Large intestine (tissue), 12 donors: ENCODE data around the gene SPHK1. TPM values are rescaled to one million over a fixed set of nuclear protein-coding genes. Genes with fewer than 3 reads are reported as not detected.
"Not testable (repeated sequence)": the region's sequence is repeated elsewhere in the genome, so short reads cannot be mapped to it uniquely, and the experiment has no call there.

Experiments used
- DNase-seq, 2 donors: peaks; one replicate each; pipeline versions ENCODE4 v3.0.0 to v3.0.0-alpha.2; 2013
- H3K27ac ChIP-seq: one replicate; pipeline ENCODE4 v1.5.1; 2013; ENCODE audit warnings: low read length
- H3K27me3 ChIP-seq: 2 replicates; pipeline ENCODE4 v1.6.1; 2013; ENCODE audit warnings: low read length; ENCODE audit not compliant: control insufficient read depth, insufficient read depth
- H3K36me3 ChIP-seq: 2 replicates; pipeline ENCODE4 v1.6.1; 2013; ENCODE audit warnings: low read length; ENCODE audit not compliant: control insufficient read depth, insufficient read depth
- H3K4me1 ChIP-seq: one replicate; pipeline ENCODE4 v1.6.1; 2013; ENCODE audit warnings: low read length; ENCODE audit not compliant: control insufficient read depth, insufficient read depth
- H3K4me3 ChIP-seq: one replicate; pipeline ENCODE4 v1.5.1; 2013; ENCODE audit warnings: low read length
- H3K9me3 ChIP-seq: one replicate; pipeline ENCODE4 v1.6.1; 2013; ENCODE audit warnings: mild to moderate bottlenecking, low read depth, low read length, moderate library complexity; ENCODE audit not compliant: control insufficient read depth
- WGBS: methylation state at CpG from one replicate; pipeline ENCODE4 v1.1.5; 2013; ENCODE audit warnings: low lambda C conversion rate; ENCODE audit not compliant: insufficient coverage; 5-methylcytosine and 5-hydroxymethylcytosine counted together
- long read RNA-seq, 11 donors: transcript quantifications; one replicate each; lab custom pipeline, GENCODE V29; 2026
- polyA plus RNA-seq: library from polyadenylated mRNA; unstranded; fragments of 120-200 nt; gene quantifications from one replicate; pipeline ENCODE4 v1.2.1, GENCODE V29; 2013

Gene SPHK1
- 3.1 TPM for polyA plus RNA-seq
- long read RNA-seq, donor 1, partial matches to known transcripts, result 0 of 1 reads
- long read RNA-seq, donor 1, other reads (novel, unspliced or antisense), result 0 of 1 reads
- long read RNA-seq, donor 2, result 0 reads
- long read RNA-seq, donor 3, result 0 reads
- long read RNA-seq, donor 4, result 0 reads
- long read RNA-seq, donor 5, partial matches to known transcripts, result 0 of 5 reads
- long read RNA-seq, donor 5, other reads (novel, unspliced or antisense), result 0 of 5 reads
- long read RNA-seq, donor 6, partial matches to known transcripts, result 0 of 4 reads
- long read RNA-seq, donor 6, other reads (novel, unspliced or antisense), result 0 of 4 reads
- long read RNA-seq, donor 7, partial matches to known transcripts, result 0 of 1 reads
- long read RNA-seq, donor 7, other reads (novel, unspliced or antisense), result 0 of 1 reads
- long read RNA-seq, donor 8, partial matches to known transcripts, result 0 of 1 reads
- long read RNA-seq, donor 8, other reads (novel, unspliced or antisense), result 0 of 1 reads
- long read RNA-seq, donor 9, partial matches to known transcripts, result 0 of 2 reads
- long read RNA-seq, donor 9, other reads (novel, unspliced or antisense), result 0 of 2 reads
- long read RNA-seq, donor 10, partial matches to known transcripts, result 0 of 1 reads
- long read RNA-seq, donor 10, other reads (novel, unspliced or antisense), result 0 of 1 reads
- long read RNA-seq, donor 11, result 0 reads

DNA sequence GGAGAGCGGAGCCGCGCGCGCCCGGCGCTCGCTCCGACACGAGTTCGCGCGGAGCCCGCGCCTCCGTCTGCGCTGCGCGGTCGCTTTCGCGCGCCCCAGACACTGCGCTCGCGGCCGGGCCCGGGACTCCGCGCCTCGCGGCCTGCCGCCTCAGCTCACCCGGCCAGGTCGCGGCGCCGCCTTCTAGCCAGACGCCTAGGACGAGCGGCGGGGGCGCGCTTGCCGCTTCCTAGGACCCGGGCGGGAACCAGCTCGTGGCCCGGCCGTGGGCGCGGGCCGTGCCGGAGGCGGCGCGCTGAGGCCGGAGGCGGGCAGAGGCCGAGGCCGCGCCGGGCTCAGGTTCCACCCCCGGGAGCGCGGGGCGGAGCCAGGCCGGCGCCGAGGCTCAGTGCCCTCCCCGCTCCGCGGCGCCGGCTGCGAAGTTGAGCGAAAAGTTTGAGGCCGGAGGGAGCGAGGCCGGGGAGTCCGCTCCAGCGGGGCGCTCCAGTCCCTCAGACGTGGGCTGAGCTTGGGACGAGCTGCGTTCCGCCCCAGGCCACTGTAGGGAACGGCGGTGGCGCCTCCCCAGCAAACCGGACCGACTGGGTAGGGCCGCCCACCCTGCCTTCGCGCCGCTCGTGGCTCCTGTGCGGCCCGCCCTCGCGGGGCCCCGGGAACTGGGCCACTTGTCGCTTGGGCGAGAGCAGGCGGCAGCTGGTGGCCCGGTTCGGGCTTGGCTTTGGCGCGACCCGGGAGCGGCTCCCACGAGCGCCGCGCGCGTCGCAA is at the start of gene SPHK1:
SPHK1 (plus strand) TSS at position 388 of the 765 bp plus-strand sequence. CDS start 1,036 bp downstream, outside the sequence.
- WGBS, result no CpG with 5 or more reads among the region's 118 CpGs
- peaks cover 26% of the 10 kb centered on the region for H3K4me1 ChIP-seq
- H3K4me3 ChIP-seq, result peak within 1 kb of the TSS; percentile 49
- H3K27ac ChIP-seq, result no peak within 1 kb of the TSS
- peaks cover 2% of the 10 kb centered on the region for H3K36me3 ChIP-seq
- peaks cover 10% of the 10 kb centered on the region for H3K9me3 ChIP-seq
- DNase-seq, result peak; percentile 42 to 79
- peaks cover 44% of the 10 kb centered on the region for H3K27me3 ChIP-seq

DNA sequence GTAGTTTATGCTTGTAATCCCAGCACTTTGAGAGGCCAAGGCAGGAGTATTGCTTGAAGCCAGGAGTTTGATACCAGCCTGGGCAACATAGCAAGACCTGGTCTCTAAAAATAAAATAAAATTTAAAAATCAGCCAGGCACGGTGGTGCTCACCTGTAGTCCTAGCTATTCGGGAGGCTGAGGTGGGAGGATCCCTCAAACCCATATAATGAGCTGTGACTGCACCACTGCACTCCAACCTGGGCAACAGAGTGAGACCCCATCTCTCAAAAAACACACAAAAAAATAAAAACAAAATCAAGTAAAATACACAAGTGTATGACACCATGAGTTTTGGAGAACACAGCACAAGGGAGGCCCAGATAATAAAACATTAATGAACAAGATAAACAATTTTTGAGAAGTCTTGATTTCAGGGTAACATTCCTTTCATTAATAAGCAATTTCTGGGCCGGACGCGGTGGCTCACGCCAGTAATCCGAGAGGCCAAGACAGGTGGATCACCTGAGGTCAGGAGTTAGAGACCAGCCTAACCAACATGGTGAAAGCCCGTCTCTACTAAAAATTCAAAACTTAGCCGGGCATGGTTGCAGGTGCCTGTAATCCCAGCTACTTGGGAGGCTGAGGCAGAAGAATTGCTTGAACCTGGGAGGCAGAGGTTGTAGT is 48.6 kb upstream of the SPHK1 start:
- H3K27ac ChIP-seq, result no peak overlapping the region
- H3K36me3 ChIP-seq, result peaks cover 10% of the 10 kb centered on the region
- no peak for DNase-seq
- no peaks in the 10 kb centered on the region for H3K9me3 ChIP-seq
- H3K4me1 ChIP-seq, result no peaks in the 10 kb centered on the region
- no peaks in the 10 kb centered on the region for H3K27me3 ChIP-seq
- 100% methylated on average over 1 of the region's 9 CpGs for WGBS
- no peak overlapping the region for H3K4me3 ChIP-seq

GRCh38 chr17:76336756-76337412 is 47.5 kb upstream of the SPHK1 start:
- no CpG with 5 or more reads among the region's 7 CpGs for WGBS
- Histone ChIP-seq H3K4me1 (no peaks in the 10 kb centered on the region), H3K9me3 (no peaks in the 10 kb centered on the region), H3K36me3 (peaks cover 9% of the 10 kb centered on the region), H3K27me3 (no peaks in the 10 kb centered on the region), H3K4me3 (no peak overlapping the region), H3K27ac (no peak overlapping the region)
- no peak for DNase-seq

DNA sequence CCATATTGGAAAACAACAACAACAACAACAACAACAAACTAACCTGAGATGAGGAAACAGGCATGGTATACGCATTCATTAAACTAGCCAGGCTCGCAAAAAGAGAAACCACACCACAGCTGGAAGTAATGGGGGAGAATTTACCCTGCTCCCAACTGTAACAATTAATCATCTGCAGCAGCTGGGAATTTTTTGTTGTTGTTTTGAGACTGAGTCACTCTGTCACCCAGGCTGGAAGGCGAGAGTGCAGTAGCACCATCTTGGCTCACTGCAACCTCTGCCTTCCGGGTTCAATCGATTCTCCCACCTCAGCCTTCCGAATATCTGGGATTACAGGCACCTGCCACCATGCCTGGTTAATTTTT is 47.0 kb upstream of the SPHK1 start:
- H3K4me1 ChIP-seq, result no peaks in the 10 kb centered on the region
- no peak overlapping the region for H3K27ac ChIP-seq
- no peak for DNase-seq
- WGBS, result no CpG with 5 or more reads among the region's 6 CpGs
- peaks cover 7% of the 10 kb centered on the region for H3K36me3 ChIP-seq
- H3K27me3 ChIP-seq, result no peaks in the 10 kb centered on the region
- no peaks in the 10 kb centered on the region for H3K9me3 ChIP-seq
- no peak overlapping the region for H3K4me3 ChIP-seq

GRCh38 chr17:76341301-76341700 is 43.1 kb upstream of the SPHK1 start:
- H3K36me3 ChIP-seq, result peaks cover 24% of the 10 kb centered on the region
- H3K4me1 ChIP-seq, result no peaks in the 10 kb centered on the region
- H3K27me3 ChIP-seq, result no peaks in the 10 kb centered on the region
- no peaks in the 10 kb centered on the region for H3K9me3 ChIP-seq
- WGBS, result no CpG with 5 or more reads among the region's 6 CpGs
- H3K4me3 ChIP-seq, result no peak overlapping the region
- no peak for DNase-seq
- no peak overlapping the region for H3K27ac ChIP-seq

- Histone ChIP-seq H3K27ac (no peak overlapping the region), H3K27me3 (no peaks in the 10 kb centered on the region), H3K4me1 (no peaks in the 10 kb centered on the region), H3K9me3 (no peaks in the 10 kb centered on the region), H3K36me3 (peaks cover 33% of the 10 kb centered on the region), H3K4me3 (no peak overlapping the region)
- DNase-seq, result no peak
- 100% methylated on average over 2 of the region's 7 CpGs for WGBS
Observed at GRCh38 chr17:76343106-76343505, 41.3 kb upstream of the SPHK1 start.

DNA sequence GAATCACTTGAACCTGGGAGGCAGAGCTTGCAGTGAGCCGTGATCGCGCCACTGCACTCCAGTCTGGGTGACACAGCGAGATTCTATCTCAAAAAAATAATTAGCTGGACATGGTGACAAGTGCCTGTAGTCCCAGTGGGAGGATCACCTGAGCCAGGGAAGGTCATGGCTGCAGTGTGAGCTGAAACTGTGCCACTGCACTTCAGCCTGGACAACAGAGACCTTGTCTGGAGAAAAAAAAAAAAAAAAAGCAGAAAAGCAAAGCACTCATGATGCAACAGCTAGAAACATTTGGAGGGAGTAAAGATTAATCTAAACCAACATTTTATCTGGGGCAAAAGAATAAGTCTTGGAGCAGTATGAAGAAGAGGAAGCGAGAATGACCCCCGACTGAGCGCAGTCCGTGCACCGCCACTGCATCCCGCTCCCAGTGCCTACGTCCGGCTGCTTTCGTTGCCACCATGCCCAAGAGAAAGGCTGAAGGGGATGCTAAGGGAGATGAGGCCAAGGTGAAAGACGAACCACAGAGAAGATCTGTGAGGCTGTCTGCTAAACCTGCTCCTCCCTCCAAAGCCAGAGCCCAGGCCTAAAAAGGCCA is 38.9 kb upstream of the SPHK1 start:
- Histone ChIP-seq H3K27me3 (no peaks in the 10 kb centered on the region), H3K4me1 (no peaks in the 10 kb centered on the region), H3K9me3 (no peaks in the 10 kb centered on the region), H3K4me3 (no peak overlapping the region), H3K27ac (no peak overlapping the region), H3K36me3 (peaks cover 33% of the 10 kb centered on the region)
- DNase-seq, result no peak
- WGBS, result 100% methylated on average over 1 of the region's 14 CpGs

DNA sequence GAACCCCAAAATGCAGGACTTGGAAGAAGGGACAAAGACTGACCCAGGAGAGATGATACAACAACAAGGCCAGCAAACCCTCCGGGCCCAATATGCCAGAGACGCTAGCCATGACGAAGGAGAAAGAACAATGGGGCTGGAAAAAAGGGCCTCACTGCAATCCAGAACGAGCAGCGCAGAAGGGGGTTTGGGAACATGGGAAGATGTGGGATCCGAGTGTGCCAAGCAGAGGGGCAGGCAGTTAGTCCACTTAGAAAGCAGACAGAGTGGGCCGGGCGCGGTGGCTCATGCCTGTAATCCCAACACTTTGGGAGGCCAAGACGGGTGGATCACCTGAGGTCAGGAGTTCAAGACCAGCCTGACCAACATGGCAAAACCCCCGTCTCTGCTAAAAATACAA is 37.5 kb upstream of the SPHK1 start:
- DNase-seq, H3K4me1 ChIP-seq, H3K27ac ChIP-seq, H3K27me3 ChIP-seq, H3K4me3 ChIP-seq, H3K9me3 ChIP-seq: not testable (repeated sequence)
- H3K36me3 ChIP-seq, result peaks cover 30% of the 10 kb centered on the region
- WGBS, result no CpG with 5 or more reads among the region's 11 CpGs

- peaks cover 20% of the 10 kb centered on the region for H3K36me3 ChIP-seq
- H3K27ac ChIP-seq, result no peak overlapping the region
- no peak for DNase-seq
- WGBS, result no CpG with 5 or more reads among the region's 5 CpGs
- peaks cover 3% of the 10 kb centered on the region for H3K4me1 ChIP-seq
- no peaks in the 10 kb centered on the region for H3K27me3 ChIP-seq
- H3K4me3 ChIP-seq, result no peak overlapping the region
- no peaks in the 10 kb centered on the region for H3K9me3 ChIP-seq
Observed at GRCh38 chr17:76350463-76350862, 33.9 kb upstream of the SPHK1 start.
